ENCODE measurements around the gene KLF11.

The KLF11 gene

GRCh38 chr2:10043906-10044601 is 704 bp downstream of the KLF11 start:
- DNase-seq = peak; percentile 87

GRCh38 chr2:10045561-10046355 is 2.4 kb downstream of the KLF11 start:
- no peak for DNase-seq

- no peak for DNase-seq
These were observed 3.6 kb downstream of the KLF11 start for GRCh38 chr2:10046931-10047330.

GRCh38 chr2:10047616-10048500 is 4.5 kb downstream of the KLF11 start:
- DNase-seq = no peak

- no peak for DNase-seq
These were observed 5.3 kb downstream of the KLF11 start for GRCh38 chr2:10048501-10049171.

GRCh38 chr2:10052216-10052615 is 8.9 kb downstream of the KLF11 start:
- no peak for DNase-seq

GRCh38 chr2:10053351-10053750 is 10.0 kb downstream of the KLF11 start:
- no peak for DNase-seq

- no peak for DNase-seq
These were observed 11.1 kb downstream of the KLF11 start for GRCh38 chr2:10054424-10054823.

GRCh38 chr2:10054976-10055375 is 11.6 kb downstream of the KLF11 start:
- no peak for DNase-seq

- DNase-seq = no peak
These were observed 13.1 kb downstream of the KLF11 start for GRCh38 chr2:10056439-10056838.

- no peak for DNase-seq
These were observed 14.1 kb downstream of the KLF11 start for GRCh38 chr2:10057231-10058107.

- no peak for DNase-seq
These were observed 15.1 kb downstream of the KLF11 start for GRCh38 chr2:10058251-10059015.

GRCh38 chr2:10059016-10059351 is 15.6 kb downstream of the KLF11 start:
- no peak for DNase-seq

- no peak for DNase-seq
These were observed 16.4 kb downstream of the KLF11 start for GRCh38 chr2:10059552-10060335.

GRCh38 chr2:10061221-10061925 is 18.0 kb downstream of the KLF11 start:
- DNase-seq = no peak

GRCh38 chr2:10062931-10063365 is 19.6 kb downstream of the KLF11 start:
- DNase-seq = no peak

- DNase-seq = no peak
These were observed 20.2 kb downstream of the KLF11 start for GRCh38 chr2:10063566-10063965.

- no peak for DNase-seq
These were observed 21.8 kb downstream of the KLF11 start for GRCh38 chr2:10064932-10065772.

- DNase-seq = no peak
These were observed 22.4 kb downstream of the KLF11 start for GRCh38 chr2:10065773-10066055.

Data from activated CD4-positive, alpha-beta T cell treated with anti-CD3 and anti-CD28 coated beads, Interleukin-2, amount 50 U/mL, for 1 hour (primary cell).